ENCODE results near the gene CBX1.

Gene CBX1

DNA sequence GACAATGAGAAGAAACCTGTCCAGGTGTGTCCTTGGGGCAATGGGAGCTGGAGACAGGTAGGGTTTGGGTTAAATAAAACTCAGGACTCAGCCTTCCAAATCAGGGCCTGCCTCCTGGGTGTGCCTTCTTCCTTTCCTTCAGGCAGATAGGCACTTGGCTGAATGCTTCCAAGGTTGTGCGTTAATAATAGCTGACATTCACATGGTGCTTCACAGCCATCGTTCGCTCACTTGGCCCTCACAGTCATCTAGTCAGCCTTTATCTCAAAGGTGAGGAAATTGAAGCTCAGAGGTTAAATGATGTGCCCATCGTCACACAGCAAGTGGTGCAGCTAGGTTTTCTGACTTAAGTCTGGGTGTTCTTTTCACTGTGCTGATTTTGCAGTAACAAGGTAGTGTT, 43.7 kb downstream of the CBX1 start:
- no peak overlapping the region for H3K4me3 ChIP-seq (ENCODE audit: low read length)
- no peak for TF ChIP-seq ZNF274 (IDR thresholded peaks at IDR 0.05; ENCODE audit: low read depth, low read length)

DNA sequence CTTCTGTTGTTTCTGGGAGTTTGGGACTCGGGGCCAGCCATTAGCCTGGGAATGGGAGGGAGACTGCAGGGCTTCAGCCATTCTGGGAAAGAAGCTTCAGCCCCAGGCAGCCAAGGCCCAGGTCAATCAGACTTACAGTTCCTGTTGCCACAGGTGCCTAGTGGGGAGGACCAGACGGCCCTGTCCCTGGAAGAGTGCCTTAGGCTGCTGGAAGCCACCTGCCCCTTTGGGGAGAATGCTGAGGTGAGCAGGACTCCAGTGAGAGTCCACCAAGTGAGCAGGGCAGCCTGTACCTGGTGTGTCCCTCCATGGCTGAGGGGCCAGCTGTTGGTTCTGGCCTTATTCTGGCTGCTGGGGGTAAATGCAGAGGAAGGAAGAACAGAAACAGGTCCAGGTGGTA, 44.4 kb downstream of the CBX1 start:
- H3K4me3 ChIP-seq (ENCODE audit: low read length), result no peak overlapping the region
- TF ChIP-seq ZNF274 (IDR thresholded peaks at IDR 0.05; ENCODE audit: low read depth, low read length), result no peak

DNA sequence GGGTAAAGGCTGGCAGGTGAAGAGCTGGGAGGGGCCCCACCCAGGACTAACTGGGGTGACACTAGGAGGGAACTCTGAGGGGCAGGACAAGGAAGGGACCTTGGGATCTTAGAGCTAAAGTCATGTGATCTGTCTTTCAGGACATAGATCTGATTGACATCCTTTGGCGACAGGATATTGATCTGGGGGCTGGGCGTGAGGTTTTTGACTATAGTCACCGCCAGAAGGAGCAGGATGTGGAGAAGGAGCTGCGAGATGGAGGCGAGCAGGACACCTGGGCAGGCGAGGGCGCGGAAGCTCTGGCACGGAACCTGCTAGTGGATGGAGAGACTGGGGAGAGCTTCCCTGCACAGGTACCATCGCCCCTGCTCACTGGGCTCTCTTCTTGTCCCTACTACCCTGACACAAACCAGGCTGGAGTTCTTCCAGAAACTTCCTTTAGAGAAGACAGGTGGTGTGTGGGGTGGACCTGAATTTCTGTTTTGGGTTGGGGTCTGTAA, 45.0 kb downstream of the CBX1 start:
- TF ChIP-seq ZNF274 (IDR thresholded peaks at IDR 0.05; ENCODE audit: low read depth, low read length), result no peak
- peak overlapping the region; percentile 9; the same call in 1 of the 2 replicates for H3K4me3 ChIP-seq (ENCODE audit: low read length)

DNA sequence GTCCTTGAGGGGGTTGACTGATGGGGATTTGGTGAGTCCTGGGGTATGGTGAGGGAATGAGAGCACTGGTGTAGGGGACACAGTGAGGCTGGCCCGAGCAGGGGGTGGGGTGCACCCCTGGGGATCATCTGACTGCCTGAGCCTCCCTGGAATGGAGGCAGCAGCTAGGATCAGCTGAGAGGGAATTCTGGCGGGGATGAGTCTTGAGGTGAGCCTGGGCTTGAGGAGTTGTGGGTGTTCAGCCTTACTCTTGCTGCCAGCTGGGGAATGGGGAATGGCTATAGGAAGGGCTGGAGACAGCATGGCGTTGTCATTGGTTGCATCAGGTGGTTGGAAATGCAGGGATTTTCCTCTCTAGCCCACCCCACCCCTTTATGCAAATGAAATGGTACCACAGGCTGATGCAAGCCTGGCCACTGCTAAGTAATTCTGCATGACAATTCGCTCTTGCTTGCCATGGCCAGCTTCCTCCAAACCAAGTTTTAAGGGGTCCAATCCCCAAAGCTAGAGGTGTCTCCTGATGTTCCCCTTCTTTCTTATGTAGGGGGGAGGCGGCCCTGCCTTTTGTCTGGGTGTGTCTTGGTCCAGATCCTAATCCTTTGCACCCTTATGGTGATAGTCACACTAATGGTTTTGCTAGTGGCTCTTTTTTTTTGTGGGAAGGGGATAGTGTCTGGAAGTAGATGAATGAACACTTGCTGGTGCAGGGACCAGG, 45.6 kb downstream of the CBX1 start:
- no peak for TF ChIP-seq ZNF274 (IDR thresholded peaks at IDR 0.05; ENCODE audit: low read depth, low read length)
- peak overlapping the region; percentile 9; the same call in 1 of the 2 replicates for H3K4me3 ChIP-seq (ENCODE audit: low read length)

- no peak overlapping the region for H3K4me3 ChIP-seq (ENCODE audit: low read length)
- TF ChIP-seq ZNF274 (IDR thresholded peaks at IDR 0.05; ENCODE audit: low read depth, low read length), result no peak
Measured at GRCh38 chr17:48054238-48055185, 46.8 kb downstream of the CBX1 start.

GRCh38 chr17:48053758-48054237, 47.5 kb downstream of the CBX1 start:
- no peak for TF ChIP-seq ZNF274 (IDR thresholded peaks at IDR 0.05; ENCODE audit: low read depth, low read length)
- no peak overlapping the region for H3K4me3 ChIP-seq (ENCODE audit: low read length)

DNA sequence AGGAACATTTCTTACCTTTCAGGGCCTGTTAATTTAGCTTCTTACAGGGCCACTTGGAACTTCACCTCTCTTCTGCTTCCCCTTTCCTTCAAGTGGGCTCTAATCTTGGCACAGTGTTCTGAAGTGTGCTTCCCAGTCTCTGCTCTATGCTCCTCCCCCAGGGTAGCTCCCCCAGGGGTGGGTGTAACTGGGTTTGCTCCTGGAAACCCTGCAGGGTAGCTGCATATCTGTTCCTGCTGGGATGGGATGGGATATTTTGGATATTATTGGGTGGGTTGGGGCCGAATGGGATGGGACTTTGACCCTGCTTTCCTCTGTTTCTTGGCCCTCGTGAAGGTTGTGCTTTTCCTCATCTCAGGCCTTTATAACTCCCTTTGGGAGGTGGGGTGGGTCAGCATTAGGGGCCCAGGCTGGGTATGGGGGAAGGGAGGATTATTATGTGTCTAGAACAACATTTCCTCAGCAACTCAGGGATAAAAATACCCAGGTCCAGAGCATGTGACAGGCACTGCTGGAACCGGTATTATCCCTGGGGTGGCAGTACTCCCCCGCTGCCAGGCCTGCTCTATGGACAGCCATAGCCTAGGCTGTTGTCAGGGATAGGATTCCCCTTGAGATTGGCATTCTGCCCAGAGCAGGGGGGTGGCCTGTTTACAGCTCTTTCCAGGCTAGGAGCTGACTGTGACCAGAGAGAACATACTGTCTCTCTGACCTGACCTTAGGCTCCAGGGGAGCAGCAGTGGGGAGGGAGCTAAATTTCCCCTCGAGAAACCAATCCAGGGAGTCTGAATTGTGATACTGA, 48.1 kb downstream of the CBX1 start:
- H3K4me3 ChIP-seq (ENCODE audit: low read length), result no peak overlapping the region

GRCh38 chr17:48051706-48052486, 49.4 kb downstream of the CBX1 start:
- TF ChIP-seq ZNF274 (IDR thresholded peaks at IDR 0.05; ENCODE audit: low read depth, low read length), result no peak
- H3K4me3 ChIP-seq (ENCODE audit: low read length), result no peak overlapping the region; the same call in 1 of the 2 replicates

More for the DNA sequence above, 48.1 kb downstream of the CBX1 start:
- no peak for TF ChIP-seq ZNF274 (IDR thresholded peaks at IDR 0.05; ENCODE audit: low read depth, low read length)

- no peak for TF ChIP-seq ZNF274 (IDR thresholded peaks at IDR 0.05; ENCODE audit: low read depth, low read length)
- H3K4me3 ChIP-seq (ENCODE audit: low read length), result no peak overlapping the region
Measured at GRCh38 chr17:48051283-48051682, 50.0 kb downstream of the CBX1 start.

DNA sequence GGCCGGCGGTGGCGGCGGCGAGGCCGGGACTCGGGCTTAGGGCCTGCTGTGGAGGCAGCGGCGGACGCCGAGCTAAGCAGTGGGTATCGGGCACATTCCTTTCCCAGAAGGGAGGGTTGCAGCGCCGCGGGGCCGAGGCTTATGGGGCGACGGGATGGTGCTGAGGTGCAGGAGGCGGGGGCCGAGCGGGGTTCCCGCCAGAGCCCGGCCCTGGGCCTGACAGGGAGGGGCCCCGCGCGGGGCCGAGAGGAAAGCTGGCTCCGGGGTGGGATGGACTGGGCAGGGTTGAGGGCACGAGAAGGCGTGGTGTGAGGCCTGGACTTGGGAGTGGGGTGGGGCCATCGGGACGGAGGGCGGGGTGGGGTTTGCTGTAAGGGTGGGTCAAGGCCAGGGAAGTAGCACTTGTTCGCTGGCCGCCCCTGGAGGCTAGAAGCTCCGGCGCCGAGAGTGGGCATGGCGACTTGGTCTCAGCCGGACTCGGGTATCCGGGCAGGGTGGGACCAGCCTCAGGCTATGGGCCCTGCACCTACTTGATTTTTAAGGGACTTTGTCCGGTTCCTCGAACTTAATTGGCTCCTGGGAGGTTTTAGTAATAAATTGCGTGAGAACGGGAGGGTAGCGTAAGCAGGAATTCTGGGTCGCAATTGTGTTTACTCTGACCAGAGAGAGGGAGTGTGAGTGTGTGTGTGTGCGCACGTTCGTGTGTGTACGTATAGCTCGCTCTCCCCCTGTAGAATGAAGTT, 52.7 kb downstream of the CBX1 start:
- peak overlapping the region; percentile 100 for H3K4me3 ChIP-seq (ENCODE audit: low read length)
- no peak for TF ChIP-seq ZNF274 (IDR thresholded peaks at IDR 0.05; ENCODE audit: low read depth, low read length)

GRCh38 chr17:48047741-48048383, 53.4 kb downstream of the CBX1 start, which contains the start of gene NFE2L1:
TSS of gene NFE2L1 (plus strand) at chr17:48048359. CDS start at chr17:48051119, 2,760 bp downstream.
- H3K4me3 ChIP-seq (ENCODE audit: low read length), result peak within 1 kb of the TSS; percentile 100
- no peak for TF ChIP-seq ZNF274 (IDR thresholded peaks at IDR 0.05; ENCODE audit: low read depth, low read length)
